Nephron (organoid): Measurements from ENCODE around the gene ALMS1.
A peak's percentile ranks its signal among the peaks of the same experiment; 100 is the strongest.
"Not testable (repeated sequence)": the region's sequence is repeated elsewhere in the genome, so short reads cannot be mapped to it uniquely, and the experiment has no call there.

Source experiments
- H3K27ac Mint-ChIP-seq, 3 experiments: 2 replicates each; pipeline ENCODE4 v1.8.0; 2020; ENCODE audit warnings: mixed read lengths in 3 of 3, mild to moderate bottlenecking in 2 of 3, moderate library complexity in 1 of 3
- H3K27me3 Mint-ChIP-seq: 2 replicates; pipeline ENCODE4 v1.8.0; 2021; ENCODE audit warnings: low read depth, mild to moderate bottlenecking, moderate library complexity, mixed read lengths
- H3K36me3 Mint-ChIP-seq: 2 replicates; pipeline ENCODE4 v1.8.0; 2020; ENCODE audit warnings: low read depth, mixed read lengths
- H3K4me1 Mint-ChIP-seq: 2 replicates; pipeline ENCODE4 v1.8.0; 2020; ENCODE audit warnings: mixed read lengths
- H3K4me3 Mint-ChIP-seq, 3 experiments: 2 replicates each; pipeline ENCODE4 v1.8.0; 2020; ENCODE audit warnings: mild to moderate bottlenecking in 3 of 3, mixed read lengths in 3 of 3, moderate library complexity in 2 of 3
- H3K9me3 Mint-ChIP-seq: 2 replicates; pipeline ENCODE4 v1.8.0; 2020; ENCODE audit warnings: mixed read lengths
- CTCF ChIP-seq, 3 experiments: fragments of 200-600 bp; sonication (generic); IDR thresholded peaks; one replicate each; pipeline ENCODE4 v1.5.0; 2021; ENCODE audit warnings: antibody characterized with exemption in 3 of 3; ENCODE audit not compliant: unreplicated experiment in 3 of 3

Gene ALMS1

DNA sequence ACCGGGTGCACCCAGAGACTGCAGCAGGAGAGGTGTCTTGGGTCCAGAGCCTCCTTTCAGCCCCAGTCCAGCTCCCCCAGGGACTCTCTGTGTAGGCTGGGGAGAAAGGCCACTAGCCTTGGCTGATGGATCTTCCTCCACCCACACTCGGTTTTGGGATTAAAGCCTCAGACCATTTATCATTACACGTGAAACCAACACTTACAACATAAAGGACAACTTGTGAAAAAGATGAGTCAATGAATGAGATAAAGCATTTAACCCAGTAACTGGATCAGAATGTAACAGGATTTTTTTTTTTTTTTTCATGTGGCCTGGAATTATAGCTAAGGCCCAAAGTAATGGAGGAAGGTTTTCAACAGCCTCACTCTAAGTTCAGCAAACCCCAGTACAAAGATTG, 224.5 kb downstream of the ALMS1 start:
- TF ChIP-seq CTCF (IDR thresholded peaks at IDR 0.05; ENCODE audit: unreplicated experiment in 3 of 3) = no peak
- Mint-ChIP-seq H3K4me1 (no peaks in the 10 kb centered on the region), H3K36me3 (peaks cover 26% of the 10 kb centered on the region), H3K4me3 (no peak overlapping the region), H3K27me3 (no peaks in the 10 kb centered on the region), H3K9me3 (no peaks in the 10 kb centered on the region), H3K27ac (no peak overlapping the region)

DNA sequence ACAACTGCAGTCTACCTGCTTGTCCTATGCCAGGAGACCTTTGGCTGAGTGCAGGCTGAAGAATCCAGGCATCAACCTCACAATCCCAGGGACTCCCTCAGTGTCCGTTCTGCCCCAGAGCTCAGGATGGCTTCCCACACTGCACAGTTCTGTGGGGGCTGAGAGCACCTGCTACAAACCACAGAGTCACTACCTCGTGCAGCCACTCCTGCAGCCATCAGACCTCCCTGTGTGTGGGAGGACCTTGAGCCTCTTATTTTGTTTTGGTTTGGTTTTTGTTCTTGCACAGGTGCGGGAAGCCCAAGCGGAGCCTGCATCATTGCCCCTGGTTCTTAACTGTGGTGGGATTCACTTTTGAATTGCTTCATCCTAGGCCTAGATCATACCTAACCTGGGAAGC, 225.6 kb downstream of the ALMS1 start:
- Mint-ChIP-seq H3K27ac (no peak overlapping the region), H3K4me1 (no peaks in the 10 kb centered on the region), H3K9me3 (no peaks in the 10 kb centered on the region)

DNA sequence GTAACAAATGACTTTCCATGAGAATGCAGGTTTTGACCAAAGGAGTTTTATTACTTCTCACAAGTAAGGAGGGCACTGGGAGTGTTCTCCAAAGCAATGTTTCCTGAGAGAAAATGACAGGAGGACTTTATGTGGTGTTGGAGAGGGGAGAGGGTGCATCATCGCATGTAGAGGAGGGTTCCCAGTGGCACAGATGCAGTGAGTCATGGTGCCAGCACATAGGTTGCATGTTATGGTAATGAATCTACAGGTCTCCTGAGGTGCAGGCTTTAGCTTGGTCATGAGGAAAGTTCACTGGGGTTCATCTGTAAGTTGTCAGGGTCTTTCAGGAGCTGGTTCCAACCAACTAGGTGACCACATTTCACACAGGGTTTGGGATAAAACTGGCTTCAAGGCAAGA, 226.2 kb downstream of the ALMS1 start:
- Mint-ChIP-seq H3K27ac (no peak overlapping the region), H3K36me3 (peaks cover 34% of the 10 kb centered on the region), H3K4me1 (no peaks in the 10 kb centered on the region), H3K27me3 (no peaks in the 10 kb centered on the region), H3K9me3 (no peaks in the 10 kb centered on the region), H3K4me3 (no peak overlapping the region)
- TF ChIP-seq CTCF (IDR thresholded peaks at IDR 0.05; ENCODE audit: unreplicated experiment in 3 of 3) = no peak

More for the DNA sequence above, 225.6 kb downstream of the ALMS1 start:
- no peaks in the 10 kb centered on the region for H3K27me3 Mint-ChIP-seq
- no peak for TF ChIP-seq CTCF (IDR thresholded peaks at IDR 0.05; ENCODE audit: unreplicated experiment in 3 of 3)
- peaks cover 32% of the 10 kb centered on the region for H3K36me3 Mint-ChIP-seq
- no peak overlapping the region for H3K4me3 Mint-ChIP-seq

DNA sequence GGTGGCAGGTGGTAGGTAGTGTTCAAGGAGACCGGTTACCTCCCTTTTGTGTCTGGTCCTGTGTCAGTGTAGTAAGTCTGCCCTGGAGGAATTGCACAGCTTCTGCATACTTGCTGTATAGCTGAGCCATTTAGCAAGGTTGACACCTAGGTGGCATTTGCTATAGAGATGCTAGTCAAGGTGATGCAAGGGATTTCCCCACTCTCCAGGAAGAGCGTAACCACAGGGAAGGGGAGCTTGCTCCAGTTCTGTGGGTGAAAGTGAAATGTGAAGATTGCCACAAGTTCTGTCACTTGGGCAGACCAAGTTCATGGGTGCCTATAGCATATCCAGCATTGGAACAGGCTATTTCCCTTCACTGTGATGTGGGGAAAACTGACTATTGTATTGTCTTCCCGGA, 228.5 kb downstream of the ALMS1 start:
- H3K27me3 Mint-ChIP-seq = no peaks in the 10 kb centered on the region
- peaks cover 24% of the 10 kb centered on the region for H3K36me3 Mint-ChIP-seq

DNA sequence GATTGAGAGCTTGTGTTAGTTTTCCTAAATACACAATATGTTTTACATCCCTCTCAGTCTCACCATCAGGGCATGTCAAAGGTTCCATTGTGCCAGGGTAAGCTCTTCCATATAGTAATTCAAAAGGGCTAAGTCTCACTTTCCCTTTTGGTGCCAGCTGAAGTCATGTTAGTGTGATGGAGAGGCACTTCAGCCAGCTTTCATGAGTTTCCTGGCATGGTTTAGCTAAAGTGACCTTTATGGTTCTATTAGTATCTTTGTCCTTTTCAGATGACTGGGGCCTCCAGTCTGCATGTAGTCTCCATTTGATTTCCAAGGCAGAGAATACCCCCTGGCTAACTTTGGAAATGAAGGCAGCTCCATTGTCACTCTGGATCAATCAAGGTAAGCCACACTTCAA, 229.4 kb downstream of the ALMS1 start:
- Mint-ChIP-seq H3K9me3 (no peaks in the 10 kb centered on the region), H3K4me3 (no peak overlapping the region), H3K27me3 (no peaks in the 10 kb centered on the region), H3K4me1 (no peaks in the 10 kb centered on the region), H3K27ac (no peak overlapping the region), H3K36me3 (peaks cover 24% of the 10 kb centered on the region)
- no peak for TF ChIP-seq CTCF (IDR thresholded peaks at IDR 0.05; ENCODE audit: unreplicated experiment in 3 of 3)

More for the DNA sequence above, 228.5 kb downstream of the ALMS1 start:
- TF ChIP-seq CTCF (IDR thresholded peaks at IDR 0.05; ENCODE audit: unreplicated experiment in 3 of 3) = no peak
- Mint-ChIP-seq H3K4me1 (no peaks in the 10 kb centered on the region), H3K9me3 (no peaks in the 10 kb centered on the region), H3K27ac (no peak overlapping the region), H3K4me3 (no peak overlapping the region)

GRCh38 chr2:73619925-73620324, 234.3 kb downstream of the ALMS1 start:
- not testable (repeated sequence) for H3K27me3 Mint-ChIP-seq, H3K27ac Mint-ChIP-seq, H3K4me3 Mint-ChIP-seq

GRCh38 chr2:73624036-73624435, 238.4 kb downstream of the ALMS1 start:
- not testable (repeated sequence) for H3K4me1 Mint-ChIP-seq, H3K27ac Mint-ChIP-seq, H3K36me3 Mint-ChIP-seq

More at GRCh38 chr2:73619925-73620324, 234.3 kb downstream of the ALMS1 start:
- peak in 1 of 3 experiments; percentile 24 for TF ChIP-seq CTCF (IDR thresholded peaks at IDR 0.05; ENCODE audit: unreplicated experiment in 3 of 3)
- H3K9me3 Mint-ChIP-seq, H3K4me1 Mint-ChIP-seq: not testable (repeated sequence)
- peaks cover 15% of the 10 kb centered on the region for H3K36me3 Mint-ChIP-seq

GRCh38 chr2:73624625-73625024, 239.0 kb downstream of the ALMS1 start:
- H3K4me1 Mint-ChIP-seq, H3K4me3 Mint-ChIP-seq, H3K27me3 Mint-ChIP-seq, H3K9me3 Mint-ChIP-seq, H3K36me3 Mint-ChIP-seq, H3K27ac Mint-ChIP-seq: not testable (repeated sequence)

More at GRCh38 chr2:73624036-73624435, 238.4 kb downstream of the ALMS1 start:
- not testable (repeated sequence) for H3K4me3 Mint-ChIP-seq, H3K9me3 Mint-ChIP-seq, H3K27me3 Mint-ChIP-seq

DNA sequence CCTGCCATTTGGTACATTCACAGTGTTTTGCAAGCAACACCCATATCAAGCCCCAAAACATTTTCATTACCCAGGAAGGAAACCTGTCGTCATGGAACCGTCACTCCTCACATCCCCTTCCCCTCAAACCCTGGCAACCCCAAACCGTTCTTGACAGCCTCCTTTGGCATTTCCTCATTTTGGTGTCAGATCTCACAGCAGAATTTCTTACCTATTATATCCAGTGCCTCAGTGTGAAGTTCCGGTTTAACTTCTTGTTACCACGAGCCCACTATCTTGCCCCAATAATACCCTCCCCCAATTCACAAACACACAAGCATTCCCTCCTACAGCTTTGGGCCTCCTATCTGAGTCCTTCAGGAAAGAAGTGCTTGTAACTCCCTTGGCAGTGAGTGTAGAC, 240.6 kb downstream of the ALMS1 start:
- H3K9me3 Mint-ChIP-seq, H3K4me3 Mint-ChIP-seq, H3K4me1 Mint-ChIP-seq, H3K27me3 Mint-ChIP-seq, H3K36me3 Mint-ChIP-seq: not testable (repeated sequence)
- H3K27ac Mint-ChIP-seq = peak overlapping the region; percentile 55 to 89 (median 76)
